B cell (primary cell): ENCODE results near the gene GPATCH1. TPM values are rescaled to one million over a fixed set of nuclear protein-coding genes. Genes with fewer than 3 reads are reported as not detected.

Experiments used
- ATAC-seq: fragments of 200-7000 bp; cut with Tn5 transposase; one replicate; pipeline ENCODE4 v1.10.0; 2021; ENCODE audit warnings: low read depth, mild to moderate bottlenecking, moderate number of reproducible peaks, moderate library complexity
- CTCF ChIA-PET: fragments of 350-600 bp; sonication (Branson Sonifier 250); formaldehyde crosslinking; loops from one replicate; lab custom pipeline; 2021; ENCODE audit warnings: antibody characterized with exemption, inconsistent platforms; lab: Charles Lee
- POLR2A ChIA-PET: fragments of 350-600 bp; sonication (Branson Sonifier 250); formaldehyde crosslinking; loops from one replicate; lab custom pipeline; 2021; ENCODE audit warnings: antibody characterized with exemption; lab: Charles Lee
- DNase-seq: peaks from one replicate; pipeline ENCODE4 v3.0.0; 2013
- H2AFZ ChIP-seq: 2 replicates; pipeline ENCODE4 v1.6.1; 2012; ENCODE audit warnings: mild to moderate bottlenecking, low read depth, low read length; ENCODE audit not compliant: insufficient read depth, poor library complexity, severe bottlenecking
- H3K27ac ChIP-seq, 2 donors: 1 replicate in 1 of 2; 2 replicates in 1 of 2; pipeline ENCODE4 v1.5.1; 2012 to 2013; ENCODE audit warnings: low read length in 2 of 2, mild to moderate bottlenecking in 2 of 2, moderate library complexity in 1 of 2
- H3K27me3 ChIP-seq, 4 experiments: fragments of 200-600 bp in 1 of 4; sonication (generic) in 1 of 4; replicated peaks in 1 of 4; 1 replicate in 2 of 4; 2 replicates in 2 of 4; pipeline versions ENCODE4 v1.6.1 to v1.7.0; 2013 to 2016; ENCODE audit warnings: low read length in 3 of 4, mild to moderate bottlenecking in 2 of 4, mixed read lengths in 1 of 4, moderate library complexity in 1 of 4; ENCODE audit not compliant: insufficient read depth in 4 of 4, control insufficient read depth in 3 of 4; ENCODE audit errors: control extremely low read depth in 1 of 4
- H3K36me3 ChIP-seq, 2 experiments: replicated peaks in 1 of 2; 1 replicate in 1 of 2; 2 replicates in 1 of 2; pipeline versions ENCODE4 v1.6.1 to v1.7.1; 2013; ENCODE audit warnings: low read length in 1 of 2; ENCODE audit not compliant: insufficient read depth in 2 of 2, control insufficient read depth in 1 of 2; ENCODE audit errors: control extremely low read depth in 1 of 2, extremely low read depth in 1 of 2
- H3K4me1 ChIP-seq, 2 donors: fragments of 200-600 bp in 1 of 2; sonication (generic) in 1 of 2; 1 replicate in 1 of 2; 2 replicates in 1 of 2; pipeline versions ENCODE4 v1.5.1 to v1.6.1; 2013 to 2017; ENCODE audit warnings: low read length in 2 of 2; ENCODE audit not compliant: control insufficient read depth in 2 of 2, insufficient read depth in 2 of 2
- H3K4me2 ChIP-seq: replicated peaks from 2 replicates; pipeline ENCODE3; 2012; ENCODE audit warnings: mild to moderate bottlenecking, low read depth, low read length; ENCODE audit not compliant: poor library complexity, severe bottlenecking
- H3K4me3 ChIP-seq, 5 experiments: fragments of 200-600 bp in 1 of 5; sonication (generic) in 1 of 5; 1 replicate in 3 of 5; 2 replicates in 2 of 5; pipeline versions ENCODE4 v1.5.1 to v1.7.0; 2011 to 2016; ENCODE audit warnings: low read length in 4 of 5, mild to moderate bottlenecking in 4 of 5, low read depth in 2 of 5, control low read depth in 1 of 5, moderate library complexity in 1 of 5; ENCODE audit not compliant: insufficient read depth in 1 of 5; ENCODE audit errors: control extremely low read depth in 1 of 5, extremely low read depth in 1 of 5
- H3K79me2 ChIP-seq: fragments of 200-600 bp; sonication (generic); one replicate; pipeline ENCODE4 v1.6.0; 2016; ENCODE audit warnings: low read length; ENCODE audit not compliant: control insufficient read depth, insufficient read depth
- H3K9ac ChIP-seq: fragments of 200-600 bp; sonication (generic); 2 replicates; pipeline ENCODE4 v1.6.1; 2017; ENCODE audit warnings: mild to moderate bottlenecking, low read length, moderate library complexity
- H3K9me3 ChIP-seq, 3 donors: one replicate each; pipeline versions ENCODE4 v1.6.1 to v1.7.1; 2013; ENCODE audit warnings: low read length in 2 of 3; ENCODE audit not compliant: control insufficient read depth in 2 of 3, insufficient read depth in 1 of 3; ENCODE audit errors: control extremely low read depth in 1 of 3
- H4K20me1 ChIP-seq: 2 replicates; pipeline ENCODE4 v1.6.0; 2012; ENCODE audit warnings: mild to moderate bottlenecking, low read length; ENCODE audit not compliant: insufficient read depth, control insufficient read depth, poor library complexity, severe bottlenecking
- H3K27ac Mint-ChIP-seq: one replicate; pipeline ENCODE4 v1.8.0; 2021; ENCODE audit warnings: mixed read lengths
- H3K27me3 Mint-ChIP-seq: one replicate; pipeline ENCODE4 v1.8.0; 2021; ENCODE audit warnings: mixed read lengths
- H3K4me1 Mint-ChIP-seq: one replicate; pipeline ENCODE4 v1.8.0; 2021; ENCODE audit warnings: mixed read lengths
- H3K4me3 Mint-ChIP-seq: one replicate; pipeline ENCODE4 v1.8.0; 2021; ENCODE audit warnings: mixed read lengths
- H3K9me3 Mint-ChIP-seq: one replicate; pipeline ENCODE4 v1.8.0; 2022; ENCODE audit warnings: mixed read lengths; ENCODE audit not compliant: insufficient read depth
- CTCF ChIP-seq: fragments of 200-600 bp; IDR thresholded peaks from one replicate; pipeline ENCODE4 v1.8.0; 2022; ENCODE audit warnings: antibody characterized with exemption, mild to moderate bottlenecking
- EZH2 ChIP-seq: IDR thresholded peaks from 2 replicates; pipeline ENCODE4 v1.6.1; 2012; ENCODE audit warnings: borderline replicate concordance, low read depth, mild to moderate bottlenecking, moderate library complexity, low read length; ENCODE audit not compliant: insufficient read depth, poor library complexity, severe bottlenecking
- WGBS: methylation state at CpG from one replicate; pipeline ENCODE4 v1.1.5; 2013; ENCODE audit warnings: missing lambda C conversion rate; ENCODE audit not compliant: insufficient coverage; 5-methylcytosine and 5-hydroxymethylcytosine counted together
- intact Hi-C: fragments of 100-400 bp; cut with micrococcal nuclease; formaldehyde crosslinking; loops from one replicate; pipeline ENCODE4 v1.10.0; 2022
- polyA plus RNA-seq: library from polyadenylated mRNA; depleted of rRNA; stranded (reverse); fragments of >200 nt; gene quantifications from 2 replicates; pipeline ENCODE4 v1.2.3, GENCODE V29; 2012
- total RNA-seq, 2 donors: library from RNA; stranded (reverse); fragments of 120-200 nt in 1 of 2; gene quantifications; 1 replicate in 1 of 2; 2 replicates in 1 of 2; pipeline versions ENCODE4 v1.2.3 to v1.2.4, GENCODE V29; 2013 to 2022

GPATCH1 gene
- total and polyA plus RNA-seq, 2 donors (not counting 1 experiment from before 2014, with no cell fraction given): 9.9 to 14.6 TPM

DNA sequence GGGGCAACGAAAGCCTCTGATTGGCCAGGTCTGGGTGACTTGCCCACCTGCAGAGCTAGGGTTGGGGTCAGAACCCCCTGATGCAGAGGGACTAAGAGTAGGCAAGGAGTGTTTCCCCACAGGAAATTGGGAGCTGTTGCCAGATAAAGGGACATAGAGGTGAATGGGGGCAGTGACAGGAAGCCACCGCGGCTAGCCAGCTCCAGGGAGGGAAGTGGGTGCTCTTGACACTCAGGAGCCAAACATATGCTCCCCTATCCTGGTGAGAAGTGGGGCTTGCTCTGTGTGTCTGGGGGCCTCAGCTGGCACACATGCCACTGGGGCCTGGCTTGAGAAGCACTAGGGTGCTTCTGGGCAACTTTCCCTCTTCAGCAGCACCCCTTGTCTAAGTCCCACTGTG, 76.9 kb downstream of the GPATCH1 start:
- H3K4me3 ChIP-seq: no peak overlapping the region
- Mint-ChIP-seq H3K27me3 (peaks cover 4% of the 10 kb centered on the region), H3K27ac (no peak overlapping the region), H3K9me3 (no peaks in the 10 kb centered on the region), H3K4me1 (peaks cover 4% of the 10 kb centered on the region), H3K4me3 (no peak overlapping the region)
- no peak for TF ChIP-seq CTCF
- no peak for TF ChIP-seq EZH2
- H3K9ac ChIP-seq: no peak overlapping the region
- H3K4me2 ChIP-seq: no peak overlapping the region
- DNase-seq (no peak), ATAC-seq (no peak)
- peaks cover 0 to 4% of the 10 kb centered on the region in 2 donors for H3K4me1 ChIP-seq
- ChIA-PET POLR2A (no interaction called here), CTCF (interaction anchor here (1.3 kb wide), 1 partner anchor 78 kb away, joined by 3 read pairs; no protein-coding TSS in a partner anchor)
- no peak overlapping the region for H3K27ac ChIP-seq
- peaks cover 0 to 2% (median 0%) of the 10 kb centered on the region in 4 experiments for H3K27me3 ChIP-seq
- no peaks in the 10 kb centered on the region for H3K79me2 ChIP-seq
- no peak overlapping the region for H2AFZ ChIP-seq
- no peaks in the 10 kb centered on the region for H3K36me3 ChIP-seq
- intact Hi-C loops: no loop called here
- H4K20me1 ChIP-seq: no peaks in the 10 kb centered on the region
- WGBS: 33% methylated on average over 3 of the region's 3 CpGs
- H3K9me3 ChIP-seq: peaks cover 0 to 1% (median 0%) of the 10 kb centered on the region in 3 donors

- TF ChIP-seq CTCF (no peak), EZH2 (no peak)
- Histone ChIP-seq H3K27ac (no peak overlapping the region), H3K79me2 (no peaks in the 10 kb centered on the region), H3K4me1 (peaks cover 0 to 4% of the 10 kb centered on the region in 2 donors), H3K9me3 (peaks cover 0 to 1% (median 0%) of the 10 kb centered on the region in 3 donors), H3K36me3 (no peaks in the 10 kb centered on the region), H3K4me3 (no peak overlapping the region), H3K27me3 (peaks cover 0 to 2% (median 0%) of the 10 kb centered on the region in 4 experiments), H4K20me1 (no peaks in the 10 kb centered on the region), H2AFZ (no peak overlapping the region), H3K4me2 (no peak overlapping the region), H3K9ac (no peak overlapping the region)
- POLR2A ChIA-PET: no interaction called here
- no peak for ATAC-seq
- H3K4me3 Mint-ChIP-seq: no peak overlapping the region
- H3K27ac Mint-ChIP-seq: no peak overlapping the region
- 100% methylated on average over 3 of the region's 6 CpGs for WGBS
- peaks cover 4% of the 10 kb centered on the region for H3K27me3 Mint-ChIP-seq
- no peaks in the 10 kb centered on the region for H3K9me3 Mint-ChIP-seq
- H3K4me1 Mint-ChIP-seq: peaks cover 4% of the 10 kb centered on the region
- intact Hi-C loops: no loop called here
- CTCF ChIA-PET: interaction anchor here (1.3 kb wide), 1 partner anchor 77 kb away, joined by 3 read pairs; no protein-coding TSS in a partner anchor
- no peak for DNase-seq
Measured at GRCh38 chr19:33158365-33158764, 77.4 kb downstream of the GPATCH1 start.
